Liver (tissue), 3 donors: ENCODE results near the gene CLDN25.

Experiments used
- FOXA1 ChIP-seq: IDR thresholded peaks from 2 replicates; pipeline ENCODE4 v1.6.1; 2016; ENCODE audit warnings: antibody characterized with exemption
- GABPA ChIP-seq, 2 donors: IDR thresholded peaks in 1 of 2; conservative IDR thresholded peaks in 1 of 2; 2 replicates each; pipeline ENCODE4 v1.6.1; 2016; ENCODE audit warnings: antibody characterized with exemption in 2 of 2, mild to moderate bottlenecking in 1 of 2, moderate library complexity in 1 of 2
- HNF4G ChIP-seq: IDR thresholded peaks from 2 replicates; pipeline ENCODE4 v1.6.1; 2016; ENCODE audit warnings: antibody characterized with exemption
- JUND ChIP-seq, 2 donors: IDR thresholded peaks; 2 replicates each; pipeline ENCODE4 v1.6.1; 2016; ENCODE audit warnings: antibody characterized with exemption in 2 of 2
- RAD21 ChIP-seq, 2 donors: IDR thresholded peaks; 2 replicates each; pipeline ENCODE4 v1.6.1; 2016; ENCODE audit warnings: antibody characterized with exemption in 2 of 2, mild to moderate bottlenecking in 2 of 2
- RXRA ChIP-seq, 2 donors: IDR thresholded peaks; 2 replicates each; pipeline ENCODE4 v1.6.1; 2017 to 2018; ENCODE audit warnings: antibody characterized with exemption in 2 of 2, mild to moderate bottlenecking in 1 of 2
- SP1 ChIP-seq: IDR thresholded peaks from 2 replicates; pipeline ENCODE4 v1.6.1; 2018; ENCODE audit warnings: antibody characterized with exemption, mild to moderate bottlenecking
- TAF1 ChIP-seq: conservative IDR thresholded peaks from 2 replicates; pipeline ENCODE4 v1.6.1; 2016; ENCODE audit warnings: antibody characterized with exemption, mild to moderate bottlenecking
- YY1 ChIP-seq: IDR thresholded peaks from 2 replicates; pipeline ENCODE4 v1.6.1; 2016; ENCODE audit warnings: antibody characterized with exemption, mild to moderate bottlenecking
- TF ChIP-seq, protein P1 (sequence below): fragments of 150-350 bp; IDR thresholded peaks from 2 replicates; pipeline ENCODE4 v1.5.1; 2017; ENCODE audit warnings: improper control_type of control experiment, low read depth, low read length; ENCODE audit not compliant: missing input control
- TF ChIP-seq, protein P2 (sequence below): IDR thresholded peaks from 2 replicates; pipeline ENCODE4 v1.6.1; 2016; ENCODE audit warnings: antibody characterized with exemption
- TF ChIP-seq, protein P3 (sequence below): IDR thresholded peaks from 2 replicates; pipeline ENCODE4 v1.6.1; 2016; ENCODE audit warnings: antibody characterized with exemption, mild to moderate bottlenecking
- donor health status: healthy.
- donor health status: healthy.

GRCh38 chr11:113752932-113753331, 26.7 kb upstream of the CLDN25 start:
- no peak for TF ChIP-seq RXRA (IDR thresholded peaks at IDR 0.05)
- TF ChIP-seq JUND (IDR thresholded peaks at IDR 0.05): no peak
- TF ChIP-seq, protein P1, sequence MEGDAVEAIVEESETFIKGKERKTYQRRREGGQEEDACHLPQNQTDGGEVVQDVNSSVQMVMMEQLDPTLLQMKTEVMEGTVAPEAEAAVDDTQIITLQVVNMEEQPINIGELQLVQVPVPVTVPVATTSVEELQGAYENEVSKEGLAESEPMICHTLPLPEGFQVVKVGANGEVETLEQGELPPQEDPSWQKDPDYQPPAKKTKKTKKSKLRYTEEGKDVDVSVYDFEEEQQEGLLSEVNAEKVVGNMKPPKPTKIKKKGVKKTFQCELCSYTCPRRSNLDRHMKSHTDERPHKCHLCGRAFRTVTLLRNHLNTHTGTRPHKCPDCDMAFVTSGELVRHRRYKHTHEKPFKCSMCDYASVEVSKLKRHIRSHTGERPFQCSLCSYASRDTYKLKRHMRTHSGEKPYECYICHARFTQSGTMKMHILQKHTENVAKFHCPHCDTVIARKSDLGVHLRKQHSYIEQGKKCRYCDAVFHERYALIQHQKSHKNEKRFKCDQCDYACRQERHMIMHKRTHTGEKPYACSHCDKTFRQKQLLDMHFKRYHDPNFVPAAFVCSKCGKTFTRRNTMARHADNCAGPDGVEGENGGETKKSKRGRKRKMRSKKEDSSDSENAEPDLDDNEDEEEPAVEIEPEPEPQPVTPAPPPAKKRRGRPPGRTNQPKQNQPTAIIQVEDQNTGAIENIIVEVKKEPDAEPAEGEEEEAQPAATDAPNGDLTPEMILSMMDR: no peak
- TF ChIP-seq, protein P2, sequence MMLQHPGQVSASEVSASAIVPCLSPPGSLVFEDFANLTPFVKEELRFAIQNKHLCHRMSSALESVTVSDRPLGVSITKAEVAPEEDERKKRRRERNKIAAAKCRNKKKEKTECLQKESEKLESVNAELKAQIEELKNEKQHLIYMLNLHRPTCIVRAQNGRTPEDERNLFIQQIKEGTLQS: no peak
- TF ChIP-seq, protein P3, sequence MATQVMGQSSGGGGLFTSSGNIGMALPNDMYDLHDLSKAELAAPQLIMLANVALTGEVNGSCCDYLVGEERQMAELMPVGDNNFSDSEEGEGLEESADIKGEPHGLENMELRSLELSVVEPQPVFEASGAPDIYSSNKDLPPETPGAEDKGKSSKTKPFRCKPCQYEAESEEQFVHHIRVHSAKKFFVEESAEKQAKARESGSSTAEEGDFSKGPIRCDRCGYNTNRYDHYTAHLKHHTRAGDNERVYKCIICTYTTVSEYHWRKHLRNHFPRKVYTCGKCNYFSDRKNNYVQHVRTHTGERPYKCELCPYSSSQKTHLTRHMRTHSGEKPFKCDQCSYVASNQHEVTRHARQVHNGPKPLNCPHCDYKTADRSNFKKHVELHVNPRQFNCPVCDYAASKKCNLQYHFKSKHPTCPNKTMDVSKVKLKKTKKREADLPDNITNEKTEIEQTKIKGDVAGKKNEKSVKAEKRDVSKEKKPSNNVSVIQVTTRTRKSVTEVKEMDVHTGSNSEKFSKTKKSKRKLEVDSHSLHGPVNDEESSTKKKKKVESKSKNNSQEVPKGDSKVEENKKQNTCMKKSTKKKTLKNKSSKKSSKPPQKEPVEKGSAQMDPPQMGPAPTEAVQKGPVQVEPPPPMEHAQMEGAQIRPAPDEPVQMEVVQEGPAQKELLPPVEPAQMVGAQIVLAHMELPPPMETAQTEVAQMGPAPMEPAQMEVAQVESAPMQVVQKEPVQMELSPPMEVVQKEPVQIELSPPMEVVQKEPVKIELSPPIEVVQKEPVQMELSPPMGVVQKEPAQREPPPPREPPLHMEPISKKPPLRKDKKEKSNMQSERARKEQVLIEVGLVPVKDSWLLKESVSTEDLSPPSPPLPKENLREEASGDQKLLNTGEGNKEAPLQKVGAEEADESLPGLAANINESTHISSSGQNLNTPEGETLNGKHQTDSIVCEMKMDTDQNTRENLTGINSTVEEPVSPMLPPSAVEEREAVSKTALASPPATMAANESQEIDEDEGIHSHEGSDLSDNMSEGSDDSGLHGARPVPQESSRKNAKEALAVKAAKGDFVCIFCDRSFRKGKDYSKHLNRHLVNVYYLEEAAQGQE: no peak
- no peak for TF ChIP-seq SP1
- TF ChIP-seq TAF1: no peak
- TF ChIP-seq HNF4G: no peak
- no peak for TF ChIP-seq GABPA (IDR thresholded peaks at IDR 0.05 in 1 of 2, conservative IDR thresholded peaks at IDR 0.05 in 1 of 2)
- no peak for TF ChIP-seq RAD21 (IDR thresholded peaks at IDR 0.05)
- no peak for TF ChIP-seq FOXA1
- no peak for TF ChIP-seq YY1
